Stimulated activated CD8-positive, alpha-beta memory T cell treated with anti-CD3 and anti-CD28 coated beads, Interleukin-4, amount 100 ng/mL, for 24 hours (primary cell): ENCODE measurements around the gene CYP2B6.
"Not testable (repeated sequence)": the region's sequence is repeated elsewhere in the genome, so short reads cannot be mapped to it uniquely, and the experiment has no call there.

Experiments
- DNase-seq: peaks from one replicate; pipeline ENCODE4 v3.0.0-alpha.2; 2020; ENCODE audit warnings: low read depth

Gene CYP2B6

DNA sequence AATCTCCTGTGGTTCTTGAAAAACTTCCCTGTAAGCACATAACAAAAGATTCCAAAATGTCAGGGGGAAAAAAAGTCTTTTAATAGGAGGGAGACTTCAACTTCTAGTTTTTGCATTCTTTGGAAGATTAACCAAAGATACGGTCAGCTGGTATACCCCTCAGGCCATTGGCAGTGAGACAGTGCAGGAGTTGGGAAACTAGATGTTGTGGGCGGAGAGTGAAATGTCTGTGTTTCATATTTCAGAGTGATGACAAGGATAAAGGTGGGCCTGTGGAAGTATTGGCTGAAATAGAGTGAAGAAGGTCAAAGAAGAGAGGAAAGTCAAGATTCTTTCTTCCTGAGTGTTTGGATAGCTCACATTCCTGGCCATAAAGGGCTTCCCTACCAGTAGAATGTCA lies 40.8 kb downstream of the CYP2B6 start:
- no peak for DNase-seq

DNA sequence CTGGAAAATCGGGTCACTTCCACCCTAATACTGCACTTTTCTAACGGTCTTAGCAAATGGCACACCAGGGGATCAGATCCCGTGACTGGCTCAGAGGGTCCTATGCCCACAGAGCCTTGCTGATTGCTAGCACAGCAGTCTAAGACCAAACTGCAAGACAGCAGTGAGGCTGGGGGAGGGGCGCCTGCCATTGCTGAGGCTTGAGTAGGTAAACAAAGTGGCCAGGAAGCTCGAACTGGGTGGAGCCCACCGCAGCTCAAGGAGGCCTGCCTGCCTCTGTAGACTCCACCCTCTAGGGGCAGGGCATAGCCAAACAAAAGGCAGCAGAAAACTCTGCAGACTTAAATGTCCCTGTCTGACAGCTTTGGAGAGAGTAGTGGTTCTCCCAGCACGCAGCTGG lies 42.2 kb downstream of the CYP2B6 start:
- not testable (repeated sequence) for DNase-seq

DNA sequence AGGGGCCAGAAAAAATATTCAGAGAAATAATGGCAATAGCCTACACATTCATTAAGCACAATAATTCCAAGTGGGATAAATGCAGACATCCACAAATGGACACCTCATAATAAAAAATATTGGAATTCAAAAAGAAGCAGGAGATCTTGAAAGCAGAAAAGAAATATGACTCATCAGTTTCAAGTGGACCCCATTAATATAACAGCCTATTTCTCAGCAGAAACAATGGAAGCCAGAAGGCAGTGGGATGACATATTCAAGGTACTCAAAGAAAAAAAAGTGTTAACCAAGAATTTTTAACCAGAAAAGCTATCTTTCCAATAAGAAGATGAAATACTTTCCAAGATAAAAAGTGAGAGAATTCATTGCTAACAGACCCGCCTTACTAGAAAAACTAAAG lies 48.7 kb downstream of the CYP2B6 start:
- no peak for DNase-seq

DNA sequence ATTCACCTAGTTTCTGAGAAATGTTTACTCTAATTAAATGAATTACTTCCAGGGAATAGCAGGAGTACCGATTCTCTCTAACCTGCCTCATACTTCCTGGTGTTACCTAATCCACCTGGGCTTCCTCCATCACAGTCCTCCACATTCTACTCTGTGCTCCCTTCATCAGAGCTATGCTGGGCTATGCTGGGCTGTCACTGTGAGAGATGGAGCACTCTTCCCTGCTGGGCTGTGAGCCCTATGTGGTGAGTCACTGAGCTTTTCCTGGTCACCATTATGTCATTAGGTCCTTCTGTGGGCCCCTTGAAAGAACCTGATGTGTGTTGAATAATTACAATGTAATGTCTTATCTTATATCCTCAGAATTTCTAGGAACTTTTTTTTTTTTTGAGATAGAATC lies 54.0 kb downstream of the CYP2B6 start:
- DNase-seq = not testable (repeated sequence)

DNA sequence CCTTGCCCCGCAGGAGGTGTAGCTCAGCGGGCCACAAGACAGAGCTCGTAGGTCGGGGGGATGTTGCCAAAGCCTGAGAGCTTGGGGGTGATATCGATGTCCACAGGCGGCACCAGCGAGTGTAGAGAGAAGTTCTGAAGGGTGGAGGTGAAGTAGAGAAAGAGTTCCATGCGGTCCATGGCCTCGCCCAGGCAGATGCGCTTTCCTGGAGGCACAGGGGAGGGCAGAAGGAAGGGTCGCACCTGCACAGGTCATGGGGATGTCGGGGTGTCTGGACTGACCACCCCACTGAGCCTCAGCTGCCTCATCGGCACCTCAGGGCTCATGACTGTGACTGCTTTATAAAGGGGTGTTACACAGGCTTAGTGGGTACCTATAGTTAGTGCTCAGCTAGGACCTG lies 59.3 kb downstream of the CYP2B6 start:
- DNase-seq = no peak

DNA sequence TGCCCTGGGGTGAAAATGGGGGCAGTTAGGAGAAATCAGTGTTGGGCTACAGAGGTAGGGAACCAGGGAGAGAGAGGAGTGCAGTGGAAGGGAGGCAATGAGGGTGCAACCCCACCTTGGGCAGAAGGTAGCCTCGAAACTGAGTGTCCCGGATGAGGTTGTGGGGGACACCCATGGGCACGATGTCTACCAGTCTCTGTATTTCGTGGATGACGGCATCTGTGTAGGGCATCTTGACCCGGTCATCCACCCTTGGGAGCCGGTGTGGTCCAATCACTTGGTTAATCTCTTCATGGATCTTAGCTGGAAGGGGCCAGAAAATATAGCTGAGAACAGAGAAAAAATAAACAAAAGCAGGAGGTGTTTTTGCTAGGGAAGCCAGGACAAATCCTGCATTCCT lies 61.1 kb downstream of the CYP2B6 start:
- not testable (repeated sequence) for DNase-seq

DNA sequence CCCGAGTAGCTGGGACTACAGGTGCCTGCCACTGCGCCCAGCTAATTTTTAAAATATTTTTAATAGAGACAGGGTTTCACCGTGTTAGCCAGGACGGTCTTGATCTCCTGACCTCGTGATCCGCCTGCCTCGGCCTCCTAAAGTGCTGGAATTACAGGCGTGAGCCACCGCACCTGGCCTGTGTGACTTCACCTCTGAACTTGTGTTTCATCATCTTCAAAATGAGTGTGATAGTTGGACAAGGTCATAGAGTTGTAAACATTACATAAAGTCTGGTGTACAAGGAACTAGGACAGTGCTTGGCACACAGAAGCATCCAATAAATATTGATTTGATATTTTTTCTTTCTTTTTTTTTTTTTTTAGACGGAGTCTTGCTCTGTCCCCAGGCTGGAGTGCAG lies 62.2 kb downstream of the CYP2B6 start:
- DNase-seq = not testable (repeated sequence)

DNA sequence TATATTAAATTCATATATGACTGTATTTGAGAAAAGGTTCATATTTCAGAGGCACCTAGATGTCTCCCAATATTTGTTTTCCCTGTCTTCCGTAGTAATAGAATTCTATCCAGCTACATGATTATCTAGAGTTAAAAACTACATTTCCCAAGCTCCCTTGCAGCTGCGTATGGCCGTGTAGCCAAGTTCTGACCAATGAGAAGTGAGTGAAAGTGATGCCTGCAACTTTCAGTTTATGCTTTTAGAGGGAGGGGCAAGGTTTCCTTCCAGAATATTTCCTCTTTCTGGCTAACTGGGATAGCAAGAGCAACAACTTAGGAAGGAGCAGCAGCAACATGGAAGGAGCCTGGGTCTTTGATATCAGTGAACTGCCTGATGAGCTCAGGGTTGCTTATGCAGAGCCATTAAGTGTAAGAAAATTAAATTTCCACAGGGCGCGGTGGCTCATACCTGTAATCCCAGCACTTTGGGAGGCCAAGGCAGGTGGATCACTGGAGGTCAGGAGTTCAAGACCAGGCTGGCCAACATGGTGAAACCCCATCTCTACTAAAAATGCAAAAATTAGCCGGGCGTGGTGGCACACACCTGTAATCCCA lies 74.0 kb downstream of the CYP2B6 start:
- no peak for DNase-seq
